Measurements from ENCODE around the gene MEG3. TPM values are rescaled to one million over a fixed set of nuclear protein-coding genes. Genes with fewer than 3 reads are reported as not detected.

MEG3 gene
- total and polyA plus RNA-seq, 12 donors: 86.6 to 8,129 (median 728) TPM

DNA sequence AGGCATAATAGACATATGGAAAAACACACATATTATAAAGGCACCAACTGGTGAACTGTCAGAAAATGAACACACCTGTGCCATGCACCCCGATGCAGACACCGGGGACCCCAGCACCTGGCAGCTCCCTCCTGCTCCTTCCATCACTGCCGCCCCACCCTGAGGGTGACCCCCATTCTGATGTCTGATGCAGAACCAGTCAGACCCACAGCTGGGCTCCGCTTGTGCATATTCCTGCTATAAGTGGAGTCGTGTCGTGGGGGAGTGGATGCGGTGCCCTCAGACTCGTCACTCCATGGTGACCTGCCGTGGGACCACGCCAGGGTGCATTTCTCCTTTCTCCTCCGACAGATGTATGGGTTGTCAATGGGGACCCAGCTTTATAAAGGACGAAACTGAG lies 45.7 kb upstream of the MEG3 start:
- Histone ChIP-seq H3K4me3 (no peak overlapping the region), H3K36me3 (replicated peaks in 1 of 2) (no peaks in the 10 kb centered on the region), H3K4me1 (replicated peaks in 1 of 2) (peaks cover 0 to 3% of the 10 kb centered on the region in 2 donors), H3K9me3 (replicated peaks in 1 of 3) (no peaks in the 10 kb centered on the region), H3K27ac (no peak overlapping the region), H3K27me3 (no peaks in the 10 kb centered on the region)
- no peak for TF ChIP-seq POLR2A (IDR thresholded peaks at IDR 0.05)
- TF ChIP-seq, protein P1, sequence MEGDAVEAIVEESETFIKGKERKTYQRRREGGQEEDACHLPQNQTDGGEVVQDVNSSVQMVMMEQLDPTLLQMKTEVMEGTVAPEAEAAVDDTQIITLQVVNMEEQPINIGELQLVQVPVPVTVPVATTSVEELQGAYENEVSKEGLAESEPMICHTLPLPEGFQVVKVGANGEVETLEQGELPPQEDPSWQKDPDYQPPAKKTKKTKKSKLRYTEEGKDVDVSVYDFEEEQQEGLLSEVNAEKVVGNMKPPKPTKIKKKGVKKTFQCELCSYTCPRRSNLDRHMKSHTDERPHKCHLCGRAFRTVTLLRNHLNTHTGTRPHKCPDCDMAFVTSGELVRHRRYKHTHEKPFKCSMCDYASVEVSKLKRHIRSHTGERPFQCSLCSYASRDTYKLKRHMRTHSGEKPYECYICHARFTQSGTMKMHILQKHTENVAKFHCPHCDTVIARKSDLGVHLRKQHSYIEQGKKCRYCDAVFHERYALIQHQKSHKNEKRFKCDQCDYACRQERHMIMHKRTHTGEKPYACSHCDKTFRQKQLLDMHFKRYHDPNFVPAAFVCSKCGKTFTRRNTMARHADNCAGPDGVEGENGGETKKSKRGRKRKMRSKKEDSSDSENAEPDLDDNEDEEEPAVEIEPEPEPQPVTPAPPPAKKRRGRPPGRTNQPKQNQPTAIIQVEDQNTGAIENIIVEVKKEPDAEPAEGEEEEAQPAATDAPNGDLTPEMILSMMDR (IDR thresholded peaks at IDR 0.05): no peak
- intact Hi-C loops (cut with DNase I): no loop called here
- DNase-seq: peak in 3 of 7 donors; percentile 6 to 47 (median 12)
- WGBS, 4 donors: 94 to 97% (median 96%) methylated on average over 12 of the region's 12 CpGs

DNA sequence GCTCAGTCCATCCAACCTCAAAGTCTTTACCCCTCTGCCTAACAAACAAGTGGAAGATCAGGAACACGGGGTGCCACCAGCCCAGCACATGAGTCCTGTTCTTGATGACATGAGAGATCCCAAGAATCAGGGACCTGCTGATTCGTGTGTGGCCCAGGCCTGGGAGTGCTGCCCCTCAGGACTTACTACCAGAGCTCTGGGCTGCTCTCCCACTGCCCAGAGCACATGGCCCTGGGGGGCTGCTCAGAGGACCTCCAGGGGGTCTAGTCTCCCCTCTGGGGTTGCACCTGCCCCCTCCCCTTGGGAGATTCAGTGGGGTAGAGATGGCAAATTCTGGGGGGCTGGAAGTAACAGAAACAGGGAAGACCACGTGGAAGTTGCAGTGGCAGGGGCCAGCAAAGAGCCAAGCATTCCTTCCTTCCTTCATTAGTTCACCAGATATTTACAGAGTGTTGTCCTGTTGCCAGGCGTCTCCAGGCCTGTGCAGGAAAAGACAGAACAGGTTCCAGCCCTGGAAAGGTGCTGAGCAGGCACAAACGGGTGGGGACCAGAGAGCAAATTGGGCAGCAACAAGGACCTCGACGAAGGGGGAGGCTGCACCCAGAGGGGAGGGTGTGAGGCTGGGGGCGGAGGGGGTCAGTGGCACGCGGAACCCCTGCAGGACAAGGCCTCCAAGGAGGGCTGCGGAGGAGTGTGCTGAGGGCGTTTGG lies 45.1 kb upstream of the MEG3 start:
- TF ChIP-seq POLR2A (IDR thresholded peaks at IDR 0.05): no peak
- TF ChIP-seq, protein P1 (IDR thresholded peaks at IDR 0.05): no peak
- DNase-seq: peak in 2 of 7 donors; percentile 9 to 47
- no peaks in the 10 kb centered on the region for H3K27me3 ChIP-seq
- H3K4me1 ChIP-seq (replicated peaks in 1 of 2): peaks cover 0 to 9% of the 10 kb centered on the region in 2 donors
- intact Hi-C loops (cut with DNase I): no loop called here
- H3K27ac ChIP-seq: no peak overlapping the region
- no peaks in the 10 kb centered on the region for H3K36me3 ChIP-seq (replicated peaks in 1 of 2)
- no peak overlapping the region for H3K4me3 ChIP-seq
- 74 to 90% (median 86%) methylated on average over 10 to 12 of the region's 12 CpGs for WGBS, 4 donors
- H3K9me3 ChIP-seq (replicated peaks in 1 of 3): no peaks in the 10 kb centered on the region

DNA sequence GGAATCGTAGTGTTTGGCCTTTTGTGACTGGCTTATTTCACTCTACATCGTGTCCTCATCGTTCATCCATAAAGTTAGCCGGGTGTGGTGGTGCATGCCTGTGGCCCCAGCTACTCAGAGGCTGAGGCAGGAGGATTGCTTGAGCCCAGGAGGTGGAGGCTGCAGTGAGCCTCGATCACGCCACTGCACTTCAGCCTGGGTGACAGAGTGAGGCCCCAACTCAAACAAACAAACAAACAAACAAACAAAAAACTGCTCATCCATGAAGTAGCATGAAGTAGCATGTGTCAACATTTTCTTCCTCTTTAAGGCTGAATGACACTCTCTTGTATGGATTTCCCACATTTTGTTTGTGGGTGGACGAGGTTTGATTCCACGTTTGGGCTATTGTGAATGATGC lies 44.0 kb upstream of the MEG3 start:
- intact Hi-C loops (cut with DNase I): no loop called here
- Histone ChIP-seq H3K4me3 (no peak overlapping the region), H3K27me3 (no peaks in the 10 kb centered on the region), H3K9me3 (replicated peaks in 1 of 3) (no peaks in the 10 kb centered on the region), H3K27ac (no peak overlapping the region), H3K4me1 (replicated peaks in 1 of 2) (peaks cover 0 to 9% of the 10 kb centered on the region in 2 donors), H3K36me3 (replicated peaks in 1 of 2) (no peaks in the 10 kb centered on the region)
- 90 to 93% (median 93%) methylated on average over 8 of the region's 8 CpGs for WGBS, 4 donors
- TF ChIP-seq, protein P1 (IDR thresholded peaks at IDR 0.05): no peak
- TF ChIP-seq POLR2A (IDR thresholded peaks at IDR 0.05): no peak
- DNase-seq: peak in 1 of 7 donors; percentile 31

DNA sequence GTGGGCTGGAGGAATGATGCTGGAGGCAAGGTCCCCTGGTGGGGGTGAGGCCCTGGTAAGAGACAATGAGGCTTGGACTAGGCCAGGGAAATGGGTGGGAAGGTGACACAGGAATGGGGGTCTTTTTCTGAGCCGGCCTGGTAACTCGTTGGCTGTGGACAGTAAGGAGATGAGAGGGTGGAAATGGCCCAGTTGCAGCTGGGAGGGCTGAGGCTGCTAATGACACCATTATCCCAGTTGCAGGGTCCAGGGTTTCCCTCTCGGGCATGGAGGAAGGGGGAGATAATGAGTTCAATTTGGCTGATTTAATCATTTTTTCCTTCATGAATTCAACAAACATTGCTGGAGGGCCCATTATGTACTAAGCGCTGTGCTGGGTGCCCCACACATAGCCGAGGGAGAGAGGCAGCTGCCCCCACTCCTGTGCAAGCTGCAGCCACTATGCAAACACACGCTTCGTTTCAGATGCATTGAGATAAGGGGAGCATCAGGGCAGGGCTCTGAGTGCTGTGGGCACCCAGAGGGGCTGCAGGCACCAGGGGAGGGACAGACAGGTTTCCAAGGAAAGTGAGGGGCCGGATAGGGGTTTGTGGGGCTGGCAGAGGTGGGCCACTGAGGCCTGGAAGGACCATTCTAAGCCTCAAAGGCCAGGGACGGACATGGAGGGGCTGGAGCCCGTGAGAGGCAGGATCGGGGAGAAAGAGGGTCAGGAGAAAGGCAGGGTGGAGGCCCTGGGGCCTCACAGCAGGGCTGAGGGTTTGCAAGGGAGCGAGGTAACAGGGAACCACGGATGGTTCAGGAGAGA lies 43.2 kb upstream of the MEG3 start:
- TF ChIP-seq, protein P1 (IDR thresholded peaks at IDR 0.05): no peak
- no peak for TF ChIP-seq POLR2A (IDR thresholded peaks at IDR 0.05)
- Histone ChIP-seq H3K4me1 (replicated peaks in 1 of 2) (peaks cover 0 to 9% of the 10 kb centered on the region in 2 donors), H3K4me3 (no peak overlapping the region), H3K9me3 (replicated peaks in 1 of 3) (no peaks in the 10 kb centered on the region), H3K27me3 (no peaks in the 10 kb centered on the region), H3K27ac (peak overlapping the region in 1 of 5 donors; percentile 65), H3K36me3 (replicated peaks in 1 of 2) (no peaks in the 10 kb centered on the region)
- DNase-seq: peak in 1 of 7 donors; percentile 62
- intact Hi-C loops (cut with DNase I): no loop called here
- WGBS, 4 donors: 70 to 86% (median 77%) methylated on average over 13 of the region's 13 CpGs

All from adrenal gland (tissue), 12 donors.